A673 (cell line): Measurements from ENCODE around the gene RSU1. TPM values are rescaled to one million over a fixed set of nuclear protein-coding genes. Genes with fewer than 3 reads are reported as not detected.
"Not testable (repeated sequence)": the region's sequence is repeated elsewhere in the genome, so short reads cannot be mapped to it uniquely, and the experiment has no call there.

Source experiments
- BruUV-seq: library from RNA; stranded (reverse); fragments of 400-500 nt; replicated peaks from 2 replicates; lab custom pipeline; 2021; lab: Mats Ljungman, UMichigan
- CTCF ChIA-PET: fragments of 300-600 bp; sonication (Branson Sonifier 250); formaldehyde crosslinking; loops from one replicate; lab custom pipeline; 2022; ENCODE audit warnings: antibody characterized with exemption; lab: Charles Lee
- POLR2A ChIA-PET: fragments of 300-600 bp; sonication (Branson Sonifier 250); formaldehyde crosslinking; loops from one replicate; lab custom pipeline; 2022; ENCODE audit warnings: antibody characterized with exemption; ENCODE audit not compliant: low non-redundant PET; lab: Charles Lee
- DNase-seq: peaks from one replicate; pipeline ENCODE4 v3.0.0-alpha.2; 2015; ENCODE audit warnings: low spot score
- H3K27ac ChIP-seq: fragments of 200-600 bp; sonication (generic); 2 replicates; pipeline ENCODE4 v1.5.1; 2016; ENCODE audit warnings: mixed run types, low read depth, mild to moderate bottlenecking, mixed read lengths, antibody characterized with exemption, low read length; ENCODE audit not compliant: poor library complexity, severe bottlenecking
- H3K27me3 ChIP-seq: fragments of 200-600 bp; sonication (generic); replicated peaks from 2 replicates; pipeline ENCODE4 v1.6.1; 2017; ENCODE audit warnings: mixed run types, low read depth, mild to moderate bottlenecking, mixed read lengths, antibody characterized with exemption, low read length; ENCODE audit not compliant: insufficient read depth, poor library complexity
- H3K36me3 ChIP-seq: fragments of 200-600 bp; sonication (generic); 2 replicates; pipeline ENCODE4 v1.6.1; 2016; ENCODE audit warnings: mixed run types, mild to moderate bottlenecking, mixed read lengths, antibody characterized with exemption, low read length; ENCODE audit not compliant: insufficient read depth, poor library complexity, severe bottlenecking
- H3K4me1 ChIP-seq: fragments of 200-600 bp; sonication (generic); 2 replicates; pipeline ENCODE4 v1.6.1; 2017; ENCODE audit warnings: mixed run types, mild to moderate bottlenecking, mixed read lengths, antibody characterized with exemption, low read length; ENCODE audit not compliant: insufficient read depth, poor library complexity, severe bottlenecking
- H3K4me3 ChIP-seq: fragments of 200-600 bp; sonication (generic); 2 replicates; pipeline ENCODE4 v1.5.1; 2016; ENCODE audit warnings: low read depth, mixed run types, mild to moderate bottlenecking, mixed read lengths, low read length; ENCODE audit not compliant: poor library complexity, severe bottlenecking
- H3K9me3 ChIP-seq: fragments of 200-600 bp; sonication (generic); 2 replicates; pipeline ENCODE4 v1.6.1; 2016; ENCODE audit warnings: mixed run types, low read depth, mild to moderate bottlenecking, mixed read lengths, antibody characterized with exemption, low read length; ENCODE audit not compliant: poor library complexity, severe bottlenecking
- CTCF ChIP-seq: fragments of 300-800, 200-600 bp; sonication (generic); conservative IDR thresholded peaks from 2 replicates; pipeline ENCODE4 v1.5.1; 2017; ENCODE audit warnings: low read depth, mild to moderate bottlenecking, antibody characterized with exemption, low read length, moderate library complexity, mixed read lengths
- EZH2 ChIP-seq: fragments of 200-600 bp; sonication (generic); IDR thresholded peaks from 2 replicates; pipeline ENCODE4 v1.6.1; 2017; ENCODE audit warnings: borderline replicate concordance, low read depth, mild to moderate bottlenecking, mixed read lengths, antibody characterized with exemption, low read length; ENCODE audit not compliant: poor library complexity, severe bottlenecking
- intact Hi-C: fragments of 100-400 bp; cut with micrococcal nuclease; formaldehyde crosslinking; loops from one replicate; pipeline ENCODE4 v1.10.0; 2022; ENCODE audit not compliant: unreplicated experiment
- total RNA-seq: library from RNA; stranded (reverse); gene quantifications from 2 replicates; pipeline ENCODE4 v1.2.3, GENCODE V29; 2021

The RSU1 gene
- total RNA-seq, 1 experiment from 2014 or later, result 64.0 TPM

GRCh38 chr10:16761300-16761699, 55.9 kb downstream of the RSU1 start:
- DNase-seq, result no peak
- no TSS peak for BruUV-seq
- Histone ChIP-seq H3K36me3 (no peaks in the 10 kb centered on the region), H3K27ac (no peak overlapping the region), H3K9me3 (no peaks in the 10 kb centered on the region), H3K27me3 (no peaks in the 10 kb centered on the region), H3K4me1 (no peaks in the 10 kb centered on the region), H3K4me3 (no peak overlapping the region)
- ChIA-PET CTCF (no interaction called here), POLR2A (no interaction called here)
- TF ChIP-seq EZH2 (no peak), CTCF (no peak)
- intact Hi-C loops, result no loop called here

- CTCF ChIA-PET, result no interaction called here
- Histone ChIP-seq H3K27me3 (no peaks in the 10 kb centered on the region), H3K4me1 (no peaks in the 10 kb centered on the region), H3K27ac (no peak overlapping the region), H3K4me3 (no peak overlapping the region), H3K36me3 (no peaks in the 10 kb centered on the region), H3K9me3 (no peaks in the 10 kb centered on the region)
- no peak for DNase-seq
- POLR2A ChIA-PET, result no interaction called here
- BruUV-seq, result no TSS peak
- TF ChIP-seq EZH2, result no peak
- no peak for TF ChIP-seq CTCF
- intact Hi-C loops, result no loop called here
These were observed 60.5 kb downstream of the RSU1 start for GRCh38 chr10:16756561-16757221.

DNA sequence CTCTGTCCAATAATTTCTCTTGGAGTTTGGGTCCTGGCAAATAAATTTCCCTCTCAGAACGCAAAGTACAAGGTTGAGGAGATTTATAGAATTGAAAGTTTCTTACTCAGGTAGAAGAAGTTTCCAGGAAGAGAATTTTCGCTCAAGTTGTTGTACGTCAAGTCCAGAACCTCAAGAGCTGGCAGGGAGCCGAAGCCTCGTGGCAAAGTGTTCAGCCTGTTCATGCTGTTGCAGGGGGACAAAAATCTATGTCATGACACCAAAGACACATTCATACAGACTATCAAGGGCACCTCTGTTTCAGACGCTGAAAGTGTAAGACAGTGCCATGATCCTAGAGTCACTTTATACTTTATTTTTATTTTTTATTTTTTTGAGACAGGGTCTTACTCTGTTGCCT, 62.5 kb downstream of the RSU1 start:
- no peaks in the 10 kb centered on the region for H3K36me3 ChIP-seq
- no peaks in the 10 kb centered on the region for H3K27me3 ChIP-seq
- H3K9me3 ChIP-seq, result no peaks in the 10 kb centered on the region
- no TSS peak for BruUV-seq
- H3K27ac ChIP-seq, result no peak overlapping the region
- no peak for DNase-seq
- POLR2A ChIA-PET, result no interaction called here
- H3K4me3 ChIP-seq, result no peak overlapping the region
- TF ChIP-seq EZH2 (no peak), CTCF (no peak)
- intact Hi-C loops, result no loop called here
- no peaks in the 10 kb centered on the region for H3K4me1 ChIP-seq
- CTCF ChIA-PET, result no interaction called here

GRCh38 chr10:16752849-16753248, 64.4 kb downstream of the RSU1 start:
- intact Hi-C loops, H3K4me3 ChIP-seq, DNase-seq, POLR2A ChIA-PET, H3K36me3 ChIP-seq, H3K4me1 ChIP-seq, CTCF ChIA-PET, H3K27me3 ChIP-seq, H3K27ac ChIP-seq, H3K9me3 ChIP-seq, BruUV-seq: not testable (repeated sequence)
